B cell (primary cell): ENCODE data around the gene GRIA3. TPM values are rescaled to one million over a fixed set of nuclear protein-coding genes. Genes with fewer than 3 reads are reported as not detected.
"Not testable (repeated sequence)": the region's sequence is repeated elsewhere in the genome, so short reads cannot be mapped to it uniquely, and the experiment has no call there.

Experiments
- ATAC-seq: fragments of 200-7000 bp; cut with Tn5 transposase; one replicate; pipeline ENCODE4 v1.10.0; 2021; ENCODE audit warnings: low read depth, mild to moderate bottlenecking, moderate number of reproducible peaks, moderate library complexity
- CTCF ChIA-PET: fragments of 350-600 bp; sonication (Branson Sonifier 250); formaldehyde crosslinking; loops from one replicate; lab custom pipeline; 2021; ENCODE audit warnings: antibody characterized with exemption, inconsistent platforms; lab: Charles Lee
- POLR2A ChIA-PET: fragments of 350-600 bp; sonication (Branson Sonifier 250); formaldehyde crosslinking; loops from one replicate; lab custom pipeline; 2021; ENCODE audit warnings: antibody characterized with exemption; lab: Charles Lee
- DNase-seq: peaks from one replicate; pipeline ENCODE4 v3.0.0; 2013
- H2AFZ ChIP-seq: 2 replicates; pipeline ENCODE4 v1.6.1; 2012; ENCODE audit warnings: mild to moderate bottlenecking, low read depth, low read length; ENCODE audit not compliant: insufficient read depth, poor library complexity, severe bottlenecking
- H3K27ac ChIP-seq, 2 donors: 1 replicate in 1 of 2; 2 replicates in 1 of 2; pipeline ENCODE4 v1.5.1; 2012 to 2013; ENCODE audit warnings: low read length in 2 of 2, mild to moderate bottlenecking in 2 of 2, moderate library complexity in 1 of 2
- H3K27me3 ChIP-seq, 4 experiments: fragments of 200-600 bp in 1 of 4; sonication (generic) in 1 of 4; replicated peaks in 1 of 4; 1 replicate in 2 of 4; 2 replicates in 2 of 4; pipeline versions ENCODE4 v1.6.1 to v1.7.0; 2013 to 2016; ENCODE audit warnings: low read length in 3 of 4, mild to moderate bottlenecking in 2 of 4, mixed read lengths in 1 of 4, moderate library complexity in 1 of 4; ENCODE audit not compliant: insufficient read depth in 4 of 4, control insufficient read depth in 3 of 4; ENCODE audit errors: control extremely low read depth in 1 of 4
- H3K36me3 ChIP-seq, 2 experiments: replicated peaks in 1 of 2; 1 replicate in 1 of 2; 2 replicates in 1 of 2; pipeline versions ENCODE4 v1.6.1 to v1.7.1; 2013; ENCODE audit warnings: low read length in 1 of 2; ENCODE audit not compliant: insufficient read depth in 2 of 2, control insufficient read depth in 1 of 2; ENCODE audit errors: control extremely low read depth in 1 of 2, extremely low read depth in 1 of 2
- H3K4me1 ChIP-seq, 2 donors: fragments of 200-600 bp in 1 of 2; sonication (generic) in 1 of 2; 1 replicate in 1 of 2; 2 replicates in 1 of 2; pipeline versions ENCODE4 v1.5.1 to v1.6.1; 2013 to 2017; ENCODE audit warnings: low read length in 2 of 2; ENCODE audit not compliant: control insufficient read depth in 2 of 2, insufficient read depth in 2 of 2
- H3K4me2 ChIP-seq: replicated peaks from 2 replicates; pipeline ENCODE3; 2012; ENCODE audit warnings: mild to moderate bottlenecking, low read depth, low read length; ENCODE audit not compliant: poor library complexity, severe bottlenecking
- H3K4me3 ChIP-seq, 5 experiments: fragments of 200-600 bp in 1 of 5; sonication (generic) in 1 of 5; 1 replicate in 3 of 5; 2 replicates in 2 of 5; pipeline versions ENCODE4 v1.5.1 to v1.7.0; 2011 to 2016; ENCODE audit warnings: low read length in 4 of 5, mild to moderate bottlenecking in 4 of 5, low read depth in 2 of 5, control low read depth in 1 of 5, moderate library complexity in 1 of 5; ENCODE audit not compliant: insufficient read depth in 1 of 5; ENCODE audit errors: control extremely low read depth in 1 of 5, extremely low read depth in 1 of 5
- H3K79me2 ChIP-seq: fragments of 200-600 bp; sonication (generic); one replicate; pipeline ENCODE4 v1.6.0; 2016; ENCODE audit warnings: low read length; ENCODE audit not compliant: control insufficient read depth, insufficient read depth
- H3K9ac ChIP-seq: fragments of 200-600 bp; sonication (generic); 2 replicates; pipeline ENCODE4 v1.6.1; 2017; ENCODE audit warnings: mild to moderate bottlenecking, low read length, moderate library complexity
- H3K9me3 ChIP-seq, 3 donors: one replicate each; pipeline versions ENCODE4 v1.6.1 to v1.7.1; 2013; ENCODE audit warnings: low read length in 2 of 3; ENCODE audit not compliant: control insufficient read depth in 2 of 3, insufficient read depth in 1 of 3; ENCODE audit errors: control extremely low read depth in 1 of 3
- H4K20me1 ChIP-seq: 2 replicates; pipeline ENCODE4 v1.6.0; 2012; ENCODE audit warnings: mild to moderate bottlenecking, low read length; ENCODE audit not compliant: insufficient read depth, control insufficient read depth, poor library complexity, severe bottlenecking
- H3K27ac Mint-ChIP-seq: one replicate; pipeline ENCODE4 v1.8.0; 2021; ENCODE audit warnings: mixed read lengths
- H3K27me3 Mint-ChIP-seq: one replicate; pipeline ENCODE4 v1.8.0; 2021; ENCODE audit warnings: mixed read lengths
- H3K4me1 Mint-ChIP-seq: one replicate; pipeline ENCODE4 v1.8.0; 2021; ENCODE audit warnings: mixed read lengths
- H3K4me3 Mint-ChIP-seq: one replicate; pipeline ENCODE4 v1.8.0; 2021; ENCODE audit warnings: mixed read lengths
- H3K9me3 Mint-ChIP-seq: one replicate; pipeline ENCODE4 v1.8.0; 2022; ENCODE audit warnings: mixed read lengths; ENCODE audit not compliant: insufficient read depth
- EZH2 ChIP-seq: IDR thresholded peaks from 2 replicates; pipeline ENCODE4 v1.6.1; 2012; ENCODE audit warnings: borderline replicate concordance, low read depth, mild to moderate bottlenecking, moderate library complexity, low read length; ENCODE audit not compliant: insufficient read depth, poor library complexity, severe bottlenecking
- WGBS: methylation state at CpG from one replicate; pipeline ENCODE4 v1.1.5; 2013; ENCODE audit warnings: missing lambda C conversion rate; ENCODE audit not compliant: insufficient coverage; 5-methylcytosine and 5-hydroxymethylcytosine counted together
- intact Hi-C: fragments of 100-400 bp; cut with micrococcal nuclease; formaldehyde crosslinking; loops from one replicate; pipeline ENCODE4 v1.10.0; 2022
- polyA plus RNA-seq: library from polyadenylated mRNA; depleted of rRNA; stranded (reverse); fragments of >200 nt; gene quantifications from 2 replicates; pipeline ENCODE4 v1.2.3, GENCODE V29; 2012
- total RNA-seq, 2 donors: library from RNA; stranded (reverse); fragments of 120-200 nt in 1 of 2; gene quantifications; 1 replicate in 1 of 2; 2 replicates in 1 of 2; pipeline versions ENCODE4 v1.2.3 to v1.2.4, GENCODE V29; 2013 to 2022
- TF ChIP-seq, protein P1 (sequence below): fragments of 200-600 bp; IDR thresholded peaks from one replicate; pipeline ENCODE4 v1.8.0; 2022; ENCODE audit warnings: antibody characterized with exemption, mild to moderate bottlenecking

Gene GRIA3
- total and polyA plus RNA-seq, 2 donors (not counting 1 experiment from before 2014, with no cell fraction given), result not detected

DNA sequence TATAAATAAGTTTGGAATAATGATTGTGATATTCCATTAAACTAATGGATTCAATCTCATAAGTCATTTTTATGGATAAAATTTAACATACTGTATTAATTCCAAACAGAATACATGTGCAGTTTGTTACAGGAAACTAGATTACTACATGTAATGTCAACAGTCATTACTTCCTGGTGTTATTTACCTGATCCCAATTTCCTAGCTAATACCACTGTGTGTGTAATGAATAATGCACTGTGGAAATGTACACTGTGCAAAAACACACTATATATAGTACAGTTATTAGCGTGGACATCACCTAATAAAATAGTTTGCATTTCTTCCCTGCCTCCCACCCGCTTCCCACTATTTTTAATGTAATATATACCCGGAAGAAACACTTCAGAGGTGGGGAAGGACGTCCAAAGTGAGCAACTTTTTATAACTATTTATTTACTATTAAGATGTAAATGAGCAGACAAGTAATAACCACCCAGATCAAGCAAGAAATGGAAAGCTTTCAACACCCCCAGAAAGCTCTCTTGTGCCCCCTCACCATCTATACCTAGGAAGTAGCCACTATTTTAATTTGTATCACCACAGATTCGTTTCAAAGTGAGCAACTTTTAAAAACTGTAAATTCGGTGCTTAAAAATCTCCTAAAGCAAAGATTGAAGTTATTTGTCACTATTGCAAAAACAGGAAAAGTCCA, 329.7 kb downstream of the GRIA3 start:
- DNase-seq (no peak), ATAC-seq (no peak)
- Mint-ChIP-seq H3K27me3 (no peaks in the 10 kb centered on the region), H3K4me1 (no peaks in the 10 kb centered on the region), H3K4me3 (no peak overlapping the region), H3K27ac (no peak overlapping the region), H3K9me3 (peaks cover 8% of the 10 kb centered on the region)
- H3K36me3 ChIP-seq, result no peaks in the 10 kb centered on the region
- H3K27ac ChIP-seq, result no peak overlapping the region
- POLR2A ChIA-PET, result no interaction called here
- H3K79me2 ChIP-seq, result no peaks in the 10 kb centered on the region
- no peaks in the 10 kb centered on the region for H3K27me3 ChIP-seq
- CTCF ChIA-PET, result no interaction called here
- H3K4me3 ChIP-seq, result peak overlapping the region in 2 of 5 experiments; percentile 1 to 7
- H3K4me2 ChIP-seq, result no peak overlapping the region
- peaks cover 0 to 4% (median 3%) of the 10 kb centered on the region in 3 donors for H3K9me3 ChIP-seq
- TF ChIP-seq, protein P1, sequence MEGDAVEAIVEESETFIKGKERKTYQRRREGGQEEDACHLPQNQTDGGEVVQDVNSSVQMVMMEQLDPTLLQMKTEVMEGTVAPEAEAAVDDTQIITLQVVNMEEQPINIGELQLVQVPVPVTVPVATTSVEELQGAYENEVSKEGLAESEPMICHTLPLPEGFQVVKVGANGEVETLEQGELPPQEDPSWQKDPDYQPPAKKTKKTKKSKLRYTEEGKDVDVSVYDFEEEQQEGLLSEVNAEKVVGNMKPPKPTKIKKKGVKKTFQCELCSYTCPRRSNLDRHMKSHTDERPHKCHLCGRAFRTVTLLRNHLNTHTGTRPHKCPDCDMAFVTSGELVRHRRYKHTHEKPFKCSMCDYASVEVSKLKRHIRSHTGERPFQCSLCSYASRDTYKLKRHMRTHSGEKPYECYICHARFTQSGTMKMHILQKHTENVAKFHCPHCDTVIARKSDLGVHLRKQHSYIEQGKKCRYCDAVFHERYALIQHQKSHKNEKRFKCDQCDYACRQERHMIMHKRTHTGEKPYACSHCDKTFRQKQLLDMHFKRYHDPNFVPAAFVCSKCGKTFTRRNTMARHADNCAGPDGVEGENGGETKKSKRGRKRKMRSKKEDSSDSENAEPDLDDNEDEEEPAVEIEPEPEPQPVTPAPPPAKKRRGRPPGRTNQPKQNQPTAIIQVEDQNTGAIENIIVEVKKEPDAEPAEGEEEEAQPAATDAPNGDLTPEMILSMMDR, result no peak
- no peak for TF ChIP-seq EZH2
- intact Hi-C loops, result no loop called here
- no peak overlapping the region for H2AFZ ChIP-seq
- no peak overlapping the region for H3K9ac ChIP-seq
- no CpG with 5 or more reads among the region's 6 CpGs for WGBS
- no peaks in the 10 kb centered on the region for H3K4me1 ChIP-seq
- no peaks in the 10 kb centered on the region for H4K20me1 ChIP-seq

DNA sequence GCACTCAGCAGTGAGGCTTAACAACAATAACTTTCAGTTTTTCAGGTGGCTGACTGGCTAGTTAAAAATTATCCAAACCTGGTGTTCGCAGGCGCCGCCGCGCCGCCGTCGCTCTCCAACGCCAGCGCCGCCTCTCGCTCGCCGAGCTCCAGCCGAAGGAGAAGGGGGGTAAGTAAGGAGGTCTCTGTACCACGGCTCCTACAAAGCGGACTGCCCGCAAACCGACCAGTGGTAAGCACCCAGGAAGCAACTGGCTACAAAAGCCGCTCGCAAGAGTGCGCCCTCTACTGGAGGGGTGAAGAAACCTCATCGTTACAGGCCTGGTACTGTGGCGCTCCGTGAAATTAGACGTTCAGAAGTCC, 330.2 kb downstream of the GRIA3 start:
- CTCF ChIA-PET, H3K79me2 ChIP-seq, H3K9ac ChIP-seq, H2AFZ ChIP-seq, H3K27ac ChIP-seq, ATAC-seq, POLR2A ChIA-PET, H3K4me3 Mint-ChIP-seq, intact Hi-C loops, H4K20me1 ChIP-seq, H3K9me3 Mint-ChIP-seq, H3K27me3 ChIP-seq, DNase-seq, H3K9me3 ChIP-seq, H3K36me3 ChIP-seq, H3K4me1 Mint-ChIP-seq, H3K27ac Mint-ChIP-seq, H3K27me3 Mint-ChIP-seq, H3K4me2 ChIP-seq, H3K4me1 ChIP-seq: not testable (repeated sequence)
- H3K4me3 ChIP-seq, result peak overlapping the region in 2 of 5 experiments; percentile 1 to 7
- 95% methylated on average over 4 of the region's 26 CpGs for WGBS
